Stimulated activated CD8-positive, alpha-beta memory T cell treated with anti-CD3 and anti-CD28 coated beads, Interleukin-4, amount 100 ng/mL, for 4 hours (primary cell): ENCODE measurements around the gene SLC9A8.
A peak's percentile ranks its signal among the peaks of the same experiment; 100 is the strongest.

ENCODE experiments used
- DNase-seq, 2 donors: peaks; one replicate each; pipeline ENCODE4 v3.0.0-alpha.2; 2020; ENCODE audit warnings: low read depth in 2 of 2, low spot score in 1 of 2

The SLC9A8 gene

DNA sequence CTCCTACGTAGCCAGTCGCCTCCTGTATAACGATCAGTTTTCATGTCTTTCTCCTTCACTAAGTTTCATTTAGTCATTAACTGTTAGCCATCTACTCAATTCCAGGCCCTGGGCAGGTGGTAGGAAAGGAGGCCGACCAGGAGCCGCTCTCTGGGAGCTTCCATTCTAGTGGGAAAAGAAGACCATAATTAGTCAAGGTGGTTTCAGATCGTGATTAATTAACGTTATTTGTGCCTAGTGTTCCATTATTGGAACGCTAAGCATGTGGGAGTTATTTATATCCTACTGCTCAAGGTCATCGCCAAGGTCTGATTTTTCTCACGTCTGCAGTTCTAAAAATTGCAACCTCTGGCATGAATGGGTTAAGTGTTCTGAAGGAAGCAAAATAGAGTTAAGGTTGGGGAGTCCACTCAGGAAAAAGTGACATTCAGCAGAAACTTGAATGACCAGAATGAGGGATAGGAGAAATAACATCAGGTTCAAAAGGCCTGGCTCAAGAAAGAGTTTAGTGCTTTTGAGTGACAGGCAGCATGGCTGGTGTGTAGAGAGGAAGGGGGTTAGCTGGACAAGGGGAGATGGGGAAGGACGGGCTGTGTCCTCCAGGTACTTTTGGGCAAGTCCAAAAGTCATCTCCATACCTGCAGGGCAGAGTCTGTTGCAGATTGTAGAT, 812 bp downstream of the SLC9A8 start:
- DNase-seq, result no peak

DNA sequence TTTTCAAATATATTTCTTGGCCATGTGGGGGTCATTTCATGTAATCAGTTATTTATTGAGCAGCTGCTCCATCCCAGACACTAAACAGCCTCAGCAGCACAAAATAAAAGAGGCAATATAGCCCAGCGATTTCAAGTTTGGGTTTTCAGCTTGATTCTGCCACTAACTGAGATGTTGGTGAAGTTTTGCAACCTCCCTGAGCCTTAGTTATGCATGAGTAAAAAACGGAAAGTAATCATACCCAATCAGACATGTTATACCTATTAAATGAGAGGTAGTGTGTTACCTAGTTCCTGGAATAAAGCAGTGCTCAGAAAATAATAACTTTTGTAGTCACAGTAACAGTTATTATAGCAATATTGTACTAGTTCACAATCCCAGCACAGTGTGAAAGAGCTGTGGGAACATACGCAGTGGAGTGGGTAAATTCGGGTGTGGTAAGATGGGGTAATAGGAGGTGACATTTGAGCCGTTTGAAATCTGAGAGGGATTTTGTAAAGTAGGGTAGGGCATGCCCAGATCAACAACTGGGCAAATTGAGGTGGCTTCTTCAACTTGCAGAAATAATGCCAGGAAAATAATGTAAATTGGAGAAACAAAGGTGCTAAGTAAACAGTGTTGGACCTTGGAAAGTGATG, 1.5 kb downstream of the SLC9A8 start:
- no peak for DNase-seq

- DNase-seq, result no peak
Measured at GRCh38 chr20:49818816-49819215, 6.2 kb downstream of the SLC9A8 start.

GRCh38 chr20:49819702-49820101, 7.1 kb downstream of the SLC9A8 start:
- no peak for DNase-seq

DNA sequence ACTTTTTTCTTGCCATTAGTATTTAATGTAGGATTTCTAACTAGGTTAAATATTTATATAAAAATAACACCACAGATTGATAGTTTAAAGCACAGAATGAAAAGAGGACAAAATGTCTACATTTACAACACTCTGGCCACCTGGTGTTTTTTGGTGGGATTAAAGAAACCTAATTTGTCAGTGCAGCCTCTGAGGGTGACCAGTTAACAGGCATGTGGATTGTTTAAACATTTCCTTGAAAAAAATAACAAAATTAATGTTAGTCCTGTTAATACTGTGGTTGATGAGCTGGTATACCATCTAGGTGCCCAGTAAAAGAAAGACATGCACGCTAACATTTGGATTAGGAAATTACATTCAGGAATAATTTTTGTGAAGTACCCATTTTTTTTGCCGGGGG, 8.8 kb downstream of the SLC9A8 start:
- DNase-seq, result no peak

GRCh38 chr20:49821870-49822331, 9.3 kb downstream of the SLC9A8 start:
- no peak for DNase-seq

DNA sequence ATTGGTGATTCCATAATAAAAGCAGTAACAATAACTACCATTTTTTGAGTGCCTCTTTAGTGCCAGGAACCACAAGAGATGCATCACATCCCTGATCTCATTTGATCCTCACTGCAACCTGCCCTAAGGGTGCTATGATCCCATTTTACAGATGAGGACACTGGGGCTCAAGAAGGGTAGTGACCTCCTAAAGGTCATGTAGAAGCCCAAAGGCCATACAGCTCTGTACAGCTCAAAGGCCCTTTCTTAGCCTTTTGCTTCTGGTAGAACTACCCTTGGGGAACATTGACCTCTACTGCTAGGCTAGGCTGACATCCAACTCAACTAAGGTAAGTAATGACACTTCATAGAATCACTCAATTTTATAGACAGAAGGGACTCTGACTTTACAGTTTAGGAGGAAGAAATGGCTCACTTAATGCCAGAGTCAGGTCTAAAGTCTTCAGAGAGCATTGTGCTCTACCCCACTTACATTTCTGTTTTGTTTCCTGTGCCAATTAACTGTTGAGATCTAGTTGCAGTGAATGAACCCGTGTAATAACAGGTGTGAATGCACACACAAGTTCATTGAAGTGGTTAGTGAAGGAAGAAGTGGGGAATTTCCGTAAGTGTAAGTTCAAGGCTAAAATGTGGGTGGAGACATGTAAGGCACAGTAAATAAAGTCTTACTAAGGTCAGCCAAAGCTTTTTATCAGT, 10.7 kb downstream of the SLC9A8 start:
- DNase-seq, result no peak

GRCh38 chr20:49824206-49824605, 11.6 kb downstream of the SLC9A8 start:
- no peak for DNase-seq

DNA sequence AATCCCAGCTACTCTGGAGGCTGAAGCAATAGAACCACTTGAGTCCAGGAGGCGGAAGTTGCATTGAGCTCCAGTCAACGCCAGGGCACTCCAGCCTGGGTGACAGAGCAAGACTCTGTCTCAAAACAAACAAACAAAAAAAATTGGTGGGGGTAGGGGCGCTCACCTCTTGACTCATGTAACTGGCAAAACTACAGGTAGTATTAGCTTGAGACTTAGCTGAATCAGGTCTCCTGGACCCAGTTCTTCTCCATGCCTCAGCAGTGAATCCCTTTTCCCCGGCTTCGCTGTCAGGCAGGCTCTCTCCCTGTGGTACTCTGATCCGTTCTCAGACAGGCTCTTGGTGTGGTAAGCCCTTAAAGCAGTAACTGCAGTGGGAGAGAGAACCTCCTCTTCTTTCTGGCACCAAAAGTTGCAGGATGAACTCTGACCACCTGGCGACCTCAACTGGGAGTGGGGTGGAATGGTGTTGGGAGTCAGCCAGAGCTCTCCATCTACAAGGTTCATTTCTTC, 12.9 kb downstream of the SLC9A8 start:
- no peak for DNase-seq

- no peak for DNase-seq
Measured at GRCh38 chr20:49831022-49831769, 18.6 kb downstream of the SLC9A8 start.

DNA sequence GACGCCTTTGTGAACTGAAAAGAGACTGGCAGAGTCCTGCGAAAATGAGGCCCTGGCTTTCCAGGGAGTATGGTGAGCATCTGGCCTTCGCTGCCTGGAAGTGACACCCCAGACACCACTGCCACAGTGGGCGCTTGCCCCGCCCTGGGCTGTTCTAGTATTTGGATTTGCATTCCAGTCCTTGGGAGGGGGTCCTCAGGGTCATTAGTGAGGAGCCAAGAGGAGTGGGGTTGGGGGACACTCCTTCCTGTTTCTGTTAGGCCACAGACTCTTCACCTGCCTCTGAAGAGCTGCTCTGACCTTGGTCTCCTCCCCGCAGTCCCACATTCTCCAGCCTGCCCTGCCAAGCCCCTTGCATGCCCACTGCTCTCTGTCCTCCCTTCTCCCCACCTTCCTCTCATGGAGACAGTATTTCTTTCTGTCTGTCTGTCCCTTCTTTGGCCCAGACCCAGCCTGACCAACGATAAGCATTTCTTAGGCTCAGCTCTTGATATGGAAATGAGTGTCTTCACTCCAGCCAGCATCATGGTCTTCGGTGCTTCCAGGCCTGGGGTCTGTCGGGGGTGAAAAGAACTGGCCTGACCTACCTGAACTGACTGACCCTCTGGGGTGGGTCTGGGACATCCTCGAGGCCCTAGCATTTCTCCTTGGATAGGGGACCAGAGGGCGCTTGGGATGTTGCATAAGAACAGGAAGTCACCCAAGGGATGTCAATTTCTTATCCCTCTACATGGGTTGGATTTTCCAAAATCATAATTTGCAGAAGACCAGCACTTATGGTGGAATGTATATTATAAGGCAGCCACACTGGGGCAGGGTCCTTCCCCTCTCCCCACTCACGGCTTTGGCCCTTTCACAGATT, 19.4 kb downstream of the SLC9A8 start:
- DNase-seq, result no peak

- DNase-seq, result no peak
Measured at GRCh38 chr20:49832632-49833327, 20.2 kb downstream of the SLC9A8 start.

DNA sequence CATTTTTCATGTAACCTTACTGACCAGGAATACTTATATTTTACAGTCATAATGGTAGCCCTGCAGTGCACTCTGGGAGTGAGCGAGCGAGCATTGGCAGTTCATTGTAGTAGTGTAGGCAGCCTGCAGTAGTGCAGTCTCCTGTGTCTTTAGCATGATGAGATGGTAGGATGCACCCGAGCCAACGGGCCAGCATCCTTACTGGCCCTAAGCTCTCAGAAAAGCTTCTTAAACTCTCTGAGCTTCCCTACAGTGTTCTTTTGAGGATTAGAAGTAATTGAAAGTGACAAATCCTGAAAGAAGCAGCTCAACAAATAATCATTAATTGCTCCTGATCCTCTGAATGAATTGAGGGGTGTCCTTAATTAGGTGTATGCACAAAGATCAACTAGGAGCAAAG, 20.9 kb downstream of the SLC9A8 start:
- no peak for DNase-seq

DNA sequence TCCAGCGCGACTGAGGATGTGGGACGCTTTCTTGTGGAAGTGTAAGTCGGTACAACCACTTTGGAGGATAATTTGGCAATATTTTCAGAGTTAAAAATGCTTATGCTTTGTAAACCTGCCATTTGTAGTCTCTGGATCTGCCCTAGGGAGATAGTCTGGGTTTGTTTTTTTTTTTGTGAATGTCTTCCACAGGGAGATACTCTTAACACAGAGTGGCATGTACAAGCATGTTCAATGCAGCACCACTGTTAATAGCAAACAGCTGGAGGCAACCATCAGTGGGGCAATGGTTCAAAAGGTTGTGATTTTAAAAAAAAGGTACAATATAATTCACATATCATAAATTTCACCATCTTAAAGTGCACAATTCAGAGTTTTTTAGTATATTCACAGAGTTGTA, 22.4 kb downstream of the SLC9A8 start:
- DNase-seq, result no peak

DNA sequence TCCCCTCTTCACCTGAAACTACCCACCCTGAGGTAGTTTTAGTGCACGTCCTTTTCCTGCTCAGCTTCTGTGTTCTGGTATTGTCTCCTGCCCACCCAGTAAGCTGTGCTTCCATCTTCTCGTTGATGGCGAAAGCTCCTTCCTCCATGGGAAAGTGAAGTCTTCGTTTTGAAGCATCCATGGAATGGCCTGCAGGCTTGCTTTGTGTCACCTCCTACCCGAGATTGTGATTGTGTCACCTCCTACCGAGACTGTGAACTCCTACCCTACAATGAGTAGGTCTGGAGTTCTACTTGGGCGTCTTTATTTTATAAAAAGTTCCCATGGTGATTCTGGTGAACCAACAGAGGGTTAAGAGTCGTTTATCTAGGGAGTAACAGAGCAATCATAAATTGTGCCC, 25.9 kb downstream of the SLC9A8 start:
- DNase-seq, result no peak

GRCh38 chr20:49843139-49843538, 30.5 kb downstream of the SLC9A8 start:
- DNase-seq, result no peak

DNA sequence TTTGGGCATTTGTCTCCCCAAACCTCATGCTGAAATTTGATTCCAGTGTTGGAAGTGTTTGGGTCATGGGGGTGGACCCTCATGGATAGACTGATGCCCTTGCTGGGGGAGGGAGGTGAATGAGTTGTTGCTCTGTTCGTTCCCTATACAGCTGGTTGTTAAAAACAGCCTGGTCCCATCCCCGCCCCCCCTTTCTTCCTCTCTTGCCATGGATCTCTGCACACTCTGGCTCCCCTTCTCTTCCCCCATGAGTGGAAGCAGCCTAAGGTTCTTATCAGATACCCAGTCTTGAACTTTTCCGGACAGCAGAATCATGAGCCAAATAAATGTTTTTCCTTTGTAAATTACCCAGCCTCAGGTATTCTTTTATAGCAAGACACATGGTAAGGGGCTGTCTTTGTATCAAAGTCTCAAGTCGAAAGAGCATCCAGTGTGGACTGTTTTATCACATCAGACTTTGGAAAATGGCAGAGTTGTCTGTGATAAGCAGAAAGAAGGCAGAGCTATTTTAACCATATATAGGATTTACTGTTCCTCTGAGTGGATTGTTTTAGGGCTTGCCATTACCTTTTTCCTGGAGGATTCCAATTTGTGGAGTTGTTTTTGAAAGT, 31.2 kb downstream of the SLC9A8 start:
- DNase-seq, result no peak

DNA sequence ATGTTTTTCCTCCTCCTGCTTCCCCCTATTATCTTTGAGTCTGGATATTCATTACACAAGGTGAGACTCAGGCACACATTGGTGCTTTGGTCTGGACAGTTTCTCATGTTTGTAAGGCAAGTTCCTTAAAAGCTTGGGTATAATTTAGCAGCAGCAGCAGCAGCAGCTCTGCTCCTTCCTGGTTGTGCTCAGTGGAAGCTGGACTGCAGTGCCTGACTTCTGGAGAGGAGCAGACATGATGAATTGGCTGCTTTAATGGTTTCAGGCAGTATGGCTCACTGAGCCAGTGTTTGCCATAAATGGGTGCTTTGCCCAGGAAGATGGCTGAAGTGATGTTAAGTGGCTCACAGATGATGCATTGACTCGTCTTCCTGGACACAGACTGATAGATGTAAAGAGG, 32.4 kb downstream of the SLC9A8 start:
- DNase-seq, result no peak

- DNase-seq, result peak; percentile 6 to 27
Measured at GRCh38 chr20:49846206-49846807, 33.7 kb downstream of the SLC9A8 start.
